NCI-H2227 (cell line): ENCODE measurements around the gene FERMT3.

Source experiments
- DNase-seq: peaks from one replicate; lab custom pipeline; 2025; ENCODE audit not compliant: unreplicated experiment; lab: John Stamatoyannopoulos, UW

FERMT3 gene

DNA sequence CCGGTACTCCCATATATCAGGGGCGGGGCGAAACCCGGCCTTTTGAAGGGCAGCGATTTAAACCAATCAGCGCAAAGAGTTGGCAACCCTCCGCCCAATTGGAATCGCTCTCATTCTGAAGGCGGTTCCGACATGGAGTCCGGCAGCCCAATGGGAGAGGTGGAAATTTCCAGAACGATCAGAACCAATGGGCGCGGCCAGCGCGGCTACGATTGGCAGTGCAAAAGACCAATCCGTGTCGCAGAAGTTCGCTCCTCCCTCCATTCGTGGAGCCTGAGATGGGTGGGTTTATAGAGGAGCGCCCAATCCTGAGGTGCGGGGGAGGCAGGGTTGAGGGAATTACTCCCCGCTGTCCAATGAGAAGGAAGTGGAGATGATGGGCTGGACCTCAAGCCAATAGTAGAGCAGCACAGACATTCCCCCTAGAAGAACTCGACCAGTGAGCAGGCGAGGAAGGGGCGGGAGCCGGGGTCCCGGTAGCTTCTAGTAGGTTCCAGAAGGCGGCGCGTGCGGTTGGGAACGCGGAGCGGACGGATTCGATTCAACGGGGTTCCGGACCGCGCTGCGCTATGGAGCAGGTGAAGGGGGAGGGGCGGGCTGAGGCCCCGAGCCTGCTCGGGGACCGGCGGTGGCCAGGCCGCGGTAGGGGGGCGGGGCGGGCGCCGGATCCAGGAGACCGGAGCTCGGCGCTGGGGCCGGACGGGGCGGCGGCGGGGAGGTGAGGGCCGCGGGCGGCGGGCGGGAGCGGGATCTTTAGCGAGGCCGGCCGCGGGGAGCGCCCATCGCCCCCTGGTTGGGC is 20.6 kb upstream of the FERMT3 start, which contains the start of gene STIP1:
Gene STIP1, plus strand, starts transcription at position 479 of the 799 bp plus-strand sequence. Its CDS starts 91 bp downstream, at position 570.
- peak; percentile 100 for DNase-seq

DNA sequence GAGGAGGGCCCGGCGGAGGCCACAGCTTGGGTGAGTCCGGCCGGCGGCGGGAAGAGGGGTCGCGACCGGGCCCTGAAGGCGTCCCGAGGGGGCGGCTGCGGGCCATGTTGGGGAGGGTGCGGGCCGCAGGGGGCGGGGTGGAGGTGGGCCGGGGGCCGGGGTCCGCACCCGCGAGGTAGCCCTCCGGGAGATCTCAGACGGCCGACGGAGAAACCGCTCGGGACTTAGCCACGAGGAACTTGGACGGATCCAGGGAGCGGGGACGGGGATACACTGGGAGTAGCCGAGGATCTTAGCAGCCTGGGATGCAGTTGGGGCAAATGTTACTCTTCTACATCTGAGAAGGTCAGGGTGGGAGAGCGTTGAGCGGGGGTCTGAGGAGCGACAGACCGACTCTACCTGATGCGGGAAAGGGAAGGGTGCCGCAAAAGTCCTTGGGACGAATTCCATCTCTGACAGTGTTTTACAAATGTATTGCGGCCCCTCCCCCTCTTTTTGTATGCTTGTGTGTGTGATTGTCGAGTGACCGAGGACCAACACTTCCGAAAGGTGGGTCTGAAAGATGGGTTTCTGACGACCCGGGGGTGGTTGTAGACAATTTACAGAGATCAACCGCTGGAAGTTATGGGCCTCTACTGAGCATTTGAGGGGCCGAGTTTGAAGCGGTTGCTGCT is 19.9 kb upstream of the FERMT3 start:
- DNase-seq = peak; percentile 56

DNA sequence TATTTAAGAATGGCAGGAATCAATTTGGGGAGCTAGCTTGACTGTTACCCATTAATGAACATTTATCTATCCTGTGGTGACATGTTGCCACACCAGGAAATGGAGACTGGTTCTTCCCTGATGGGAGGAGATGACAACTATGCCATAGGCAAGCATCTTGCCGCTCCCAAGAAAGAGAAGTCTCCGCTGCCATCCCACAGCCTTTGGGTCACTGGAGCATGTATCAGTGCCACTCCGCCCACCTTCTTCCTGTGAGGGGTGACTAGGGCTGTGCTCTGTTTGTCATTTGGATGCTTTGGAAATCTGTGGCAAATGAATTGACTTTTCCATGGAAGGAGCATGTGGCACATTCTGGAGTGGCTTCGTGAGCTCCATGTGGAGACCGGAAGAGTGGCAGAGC is 14.1 kb upstream of the FERMT3 start:
- no peak for DNase-seq

DNA sequence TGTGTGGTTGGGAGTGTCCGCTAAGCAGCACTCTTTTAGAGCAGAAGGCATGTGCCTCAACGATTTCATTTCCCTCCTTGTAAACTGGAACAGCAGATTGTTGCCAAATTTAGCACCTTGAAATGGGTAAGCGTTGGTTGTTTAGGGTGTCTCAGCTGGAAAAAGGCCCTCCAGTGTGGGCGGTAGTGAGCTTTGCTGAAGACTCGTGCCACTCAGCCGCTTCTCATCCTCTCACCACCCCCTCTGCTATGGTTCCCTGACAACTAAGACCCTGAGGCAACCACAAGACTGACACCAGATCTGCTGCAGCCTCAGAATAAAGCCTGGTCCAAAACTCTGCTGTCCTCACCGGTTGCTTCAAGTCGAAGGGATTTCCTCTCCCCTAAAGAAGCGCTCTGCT is 9.9 kb upstream of the FERMT3 start:
- no peak for DNase-seq

DNA sequence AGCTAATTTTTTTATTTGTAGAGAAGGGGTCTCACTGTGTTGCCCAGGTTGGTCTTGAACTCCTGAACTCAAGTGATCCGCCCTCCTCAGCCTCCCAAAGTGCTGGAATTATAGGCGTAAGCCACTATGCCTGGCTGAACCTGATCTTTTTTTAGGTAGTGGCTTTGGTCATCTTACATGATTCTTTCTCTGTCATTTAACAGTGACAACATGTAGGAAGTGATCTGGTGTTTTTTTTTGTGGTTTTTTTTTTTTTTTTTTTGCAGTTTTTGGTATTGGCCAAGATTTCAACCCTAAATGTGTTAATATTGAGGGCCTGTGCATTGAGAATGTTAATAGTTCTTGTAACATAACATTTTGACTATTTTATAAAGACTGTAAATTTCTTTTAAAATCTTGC is 8.0 kb upstream of the FERMT3 start:
- no peak for DNase-seq

DNA sequence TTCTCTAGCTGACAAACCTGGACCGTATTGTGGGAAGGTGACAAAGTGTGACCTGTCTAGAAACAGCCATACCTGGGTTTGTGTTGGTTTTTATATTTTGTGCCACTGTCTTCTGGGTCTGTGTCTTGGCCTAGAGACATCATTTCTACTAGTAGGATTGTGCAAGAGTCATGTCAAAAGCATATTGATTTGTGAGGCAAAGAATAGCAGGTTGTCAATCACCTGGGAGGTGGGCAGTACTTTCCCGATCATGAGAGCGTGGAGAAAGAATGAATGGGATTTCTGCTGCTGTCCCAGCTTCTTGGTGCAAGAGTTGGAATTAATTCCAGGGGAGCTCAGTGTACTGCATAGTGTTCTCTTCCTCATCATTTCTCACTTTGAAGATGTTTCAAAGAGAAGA is 5.0 kb upstream of the FERMT3 start:
- DNase-seq = no peak

DNA sequence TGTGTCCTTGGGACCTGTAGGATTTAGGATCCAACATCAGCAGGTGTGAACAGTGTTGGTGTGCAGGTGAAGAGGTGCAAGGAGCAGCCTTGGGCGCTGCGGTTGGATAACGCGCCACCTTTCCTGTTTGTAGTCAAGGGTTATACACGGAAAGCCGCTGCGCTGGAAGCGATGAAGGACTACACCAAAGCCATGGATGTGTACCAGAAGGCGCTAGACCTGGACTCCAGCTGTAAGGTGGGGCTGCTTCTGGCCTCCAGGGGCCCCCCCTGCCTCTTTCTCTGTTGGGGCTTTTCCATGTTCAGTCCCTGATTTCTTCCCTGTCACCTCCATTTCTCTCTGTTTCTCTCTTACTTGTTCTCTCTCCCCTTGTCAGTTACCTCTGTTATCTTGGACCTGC is 3.5 kb upstream of the FERMT3 start:
- DNase-seq = no peak

DNA sequence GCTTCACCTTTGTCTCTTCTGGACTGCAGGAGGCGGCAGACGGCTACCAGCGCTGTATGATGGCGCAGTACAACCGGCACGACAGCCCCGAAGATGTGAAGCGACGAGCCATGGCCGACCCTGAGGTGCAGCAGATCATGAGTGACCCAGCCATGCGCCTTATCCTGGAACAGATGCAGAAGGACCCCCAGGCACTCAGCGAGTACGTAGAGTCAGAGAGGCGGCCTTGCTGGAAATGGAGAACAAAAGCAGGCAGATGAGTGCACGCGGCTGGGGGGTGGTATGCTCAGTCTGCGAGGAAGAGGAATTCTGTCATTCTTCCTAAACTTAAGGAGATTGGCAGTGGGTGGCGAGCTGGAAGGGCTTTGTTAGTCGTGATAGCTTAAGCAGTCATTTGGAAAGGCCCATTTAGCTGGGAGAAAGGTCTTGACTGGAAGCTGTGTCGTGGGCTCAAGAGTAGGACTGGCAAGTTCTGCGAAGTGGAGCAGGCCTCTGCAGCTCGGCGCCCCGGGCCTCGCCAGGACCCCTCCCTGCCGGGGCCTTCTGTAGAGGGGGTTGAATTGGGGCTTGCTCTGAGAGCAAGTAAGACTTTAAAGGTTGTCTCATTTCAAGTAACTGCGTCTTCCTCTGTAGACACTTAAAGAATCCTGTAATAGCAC is 3.0 kb upstream of the FERMT3 start:
- no peak for DNase-seq

DNA sequence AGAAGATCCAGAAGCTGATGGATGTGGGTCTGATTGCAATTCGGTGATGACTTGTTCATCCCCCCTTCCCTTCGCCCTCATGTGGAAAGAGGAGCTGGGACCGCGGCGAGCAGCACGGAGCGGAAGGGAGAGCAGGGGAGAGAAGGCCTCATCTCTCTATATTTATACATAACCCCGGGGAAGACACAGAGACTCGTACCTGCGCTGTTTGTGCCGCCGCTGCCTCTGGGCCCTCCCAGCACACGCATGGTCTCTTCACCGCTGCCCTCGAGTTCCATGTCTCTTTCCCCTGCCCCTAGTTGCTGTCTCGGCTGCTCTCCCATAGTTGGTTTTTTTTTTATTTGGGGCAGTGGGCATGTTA is 2.5 kb upstream of the FERMT3 start:
- DNase-seq = no peak

DNA sequence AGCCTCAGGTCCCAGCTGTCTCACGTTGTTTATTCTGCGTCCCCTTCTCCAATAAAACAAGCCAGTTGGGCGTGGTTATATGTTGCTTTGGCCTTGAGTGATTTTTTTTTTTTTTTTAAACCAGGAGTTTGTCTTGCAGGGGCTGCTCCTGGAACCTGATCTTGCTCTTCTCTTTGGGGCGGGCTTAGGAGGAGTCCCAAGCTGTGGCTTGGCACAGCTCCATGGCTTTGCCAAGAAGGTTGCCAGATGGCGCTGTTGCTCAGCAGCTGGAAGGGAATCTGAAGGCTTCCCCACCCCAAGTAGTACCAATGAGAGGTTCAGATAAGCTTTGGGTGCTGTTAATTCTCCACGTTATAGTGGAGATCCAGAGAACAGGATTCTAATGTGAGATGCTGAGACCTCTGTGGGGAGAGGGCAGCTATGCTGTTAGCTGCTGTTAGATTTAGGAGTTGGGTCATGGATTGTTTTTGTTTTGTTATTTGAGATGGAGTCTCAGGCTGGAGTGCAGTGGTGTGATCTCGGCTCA is 2.0 kb upstream of the FERMT3 start:
- peak; percentile 88 for DNase-seq

DNA sequence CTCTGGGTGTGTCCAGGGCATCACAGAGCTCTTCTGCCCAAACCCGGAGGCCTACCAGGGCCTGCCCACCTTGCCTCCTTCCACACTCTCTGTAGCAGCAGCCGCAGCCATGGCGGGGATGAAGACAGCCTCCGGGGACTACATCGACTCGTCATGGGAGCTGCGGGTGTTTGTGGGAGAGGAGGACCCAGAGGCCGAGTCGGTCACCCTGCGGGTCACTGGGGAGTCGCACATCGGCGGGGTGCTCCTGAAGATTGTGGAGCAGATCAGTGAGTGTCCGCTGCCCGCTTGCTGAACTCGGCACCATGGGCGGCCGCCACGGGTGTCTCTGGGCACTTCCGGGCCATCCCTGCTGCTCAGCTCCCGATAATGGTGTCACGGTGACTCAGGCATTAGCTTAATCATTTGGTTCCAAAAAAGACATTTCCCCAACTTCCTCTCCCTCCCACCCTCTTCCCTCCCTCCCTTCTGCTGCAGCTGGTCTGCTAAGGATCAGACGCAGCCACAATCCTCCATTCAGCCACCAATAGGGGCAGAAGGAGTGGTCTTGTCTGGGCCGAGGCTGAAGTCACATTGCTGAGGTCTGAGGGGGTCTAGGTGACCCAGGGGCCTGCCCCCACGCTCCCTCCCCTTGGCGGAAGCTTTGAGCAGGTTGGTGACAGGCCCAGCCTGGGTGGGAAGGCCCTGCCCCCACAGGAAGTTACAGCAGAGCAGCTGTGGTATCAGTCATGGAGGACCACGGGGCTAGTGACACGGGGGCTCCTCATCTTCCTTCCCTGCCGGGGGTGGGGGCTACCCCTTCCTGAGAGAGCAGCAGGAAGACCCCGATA is 950 bp downstream of the FERMT3 start:
- DNase-seq = no peak

DNA sequence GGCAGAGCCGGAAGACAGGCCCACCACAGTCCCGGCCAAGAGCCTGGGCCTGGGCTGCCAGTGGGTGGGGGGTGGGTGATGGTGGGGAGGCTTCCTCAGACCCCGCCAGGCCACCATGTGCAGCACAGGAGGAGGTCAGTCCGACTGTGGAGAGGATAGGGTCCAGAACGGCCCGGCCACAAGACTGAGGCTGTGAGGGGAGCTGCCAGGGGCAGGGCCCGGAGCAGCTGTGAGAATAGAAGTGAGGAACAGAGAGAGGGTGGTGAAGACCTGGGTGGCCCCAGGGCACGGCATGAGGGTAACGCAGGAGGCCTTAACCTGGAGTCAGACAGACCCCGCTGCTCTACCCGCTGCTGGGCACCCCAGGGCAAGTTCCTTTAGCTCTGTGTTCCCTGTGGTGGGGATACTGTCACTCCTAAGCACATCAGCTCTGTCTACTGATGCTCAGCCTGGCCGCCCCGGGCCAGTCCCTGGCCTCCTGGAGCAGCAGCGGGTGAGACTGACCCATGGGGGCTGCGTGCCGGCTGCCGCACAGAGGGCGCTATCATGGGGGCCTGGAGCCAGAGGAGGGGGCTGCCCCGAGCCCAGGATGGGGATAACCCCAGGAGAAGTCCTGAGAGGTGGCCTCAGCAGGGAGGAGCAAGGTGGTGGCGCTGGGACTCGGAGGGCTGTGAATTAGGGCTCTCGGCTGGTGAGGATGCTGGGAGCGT is 1.7 kb downstream of the FERMT3 start:
- no peak for DNase-seq

DNA sequence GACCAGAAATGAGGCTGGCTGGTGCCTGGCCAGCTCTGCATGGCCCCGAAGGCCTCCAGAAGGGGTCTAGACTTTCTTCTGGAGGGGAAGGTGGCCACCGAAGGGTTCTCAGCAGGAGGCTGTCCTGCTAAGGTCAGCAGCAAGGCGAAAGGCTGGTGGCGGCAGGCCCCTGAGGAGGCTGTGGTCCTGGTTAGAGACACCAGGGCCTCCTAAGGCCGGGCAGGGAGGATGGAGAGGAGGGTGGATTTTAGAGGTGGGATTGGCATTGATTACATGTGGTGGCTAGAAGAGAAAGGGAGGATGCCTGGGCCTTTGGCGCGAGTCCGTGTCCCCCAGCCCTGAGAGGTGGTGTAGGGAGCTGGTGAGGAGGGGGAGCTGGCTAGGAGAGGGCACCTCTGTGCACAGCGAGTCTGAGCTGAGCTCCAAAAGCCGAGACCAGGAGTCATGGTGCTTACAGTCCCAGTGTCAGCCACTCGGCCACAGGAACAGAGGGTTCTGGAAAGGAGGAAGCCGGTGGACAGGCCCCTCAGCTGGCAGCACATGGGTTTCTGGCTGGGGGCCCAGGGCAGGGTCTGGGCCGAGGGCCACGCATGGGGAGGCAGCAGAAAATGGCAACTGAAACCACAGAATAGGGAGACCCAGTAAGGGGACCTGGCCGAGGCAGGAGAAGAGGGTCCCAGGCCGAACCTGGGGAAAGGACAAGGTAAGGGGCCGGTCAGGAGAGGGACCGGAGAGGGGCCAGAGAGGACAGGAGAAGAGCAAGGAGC is 2.5 kb downstream of the FERMT3 start:
- DNase-seq = no peak

DNA sequence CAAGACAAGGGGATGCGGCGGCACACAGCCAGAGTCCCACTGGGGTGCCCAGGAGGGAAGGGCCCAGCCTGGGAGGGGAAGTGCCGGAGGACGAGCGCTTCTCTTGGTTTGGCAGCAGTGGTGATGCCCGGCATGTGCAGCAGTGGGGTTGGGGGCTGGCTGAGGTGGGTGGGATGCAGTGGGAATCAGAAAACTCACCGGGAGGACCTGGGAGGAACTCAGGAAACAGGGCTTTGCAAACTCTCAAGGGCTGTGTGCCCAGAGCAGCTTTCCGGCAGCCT is 3.0 kb downstream of the FERMT3 start:
- no peak for DNase-seq

DNA sequence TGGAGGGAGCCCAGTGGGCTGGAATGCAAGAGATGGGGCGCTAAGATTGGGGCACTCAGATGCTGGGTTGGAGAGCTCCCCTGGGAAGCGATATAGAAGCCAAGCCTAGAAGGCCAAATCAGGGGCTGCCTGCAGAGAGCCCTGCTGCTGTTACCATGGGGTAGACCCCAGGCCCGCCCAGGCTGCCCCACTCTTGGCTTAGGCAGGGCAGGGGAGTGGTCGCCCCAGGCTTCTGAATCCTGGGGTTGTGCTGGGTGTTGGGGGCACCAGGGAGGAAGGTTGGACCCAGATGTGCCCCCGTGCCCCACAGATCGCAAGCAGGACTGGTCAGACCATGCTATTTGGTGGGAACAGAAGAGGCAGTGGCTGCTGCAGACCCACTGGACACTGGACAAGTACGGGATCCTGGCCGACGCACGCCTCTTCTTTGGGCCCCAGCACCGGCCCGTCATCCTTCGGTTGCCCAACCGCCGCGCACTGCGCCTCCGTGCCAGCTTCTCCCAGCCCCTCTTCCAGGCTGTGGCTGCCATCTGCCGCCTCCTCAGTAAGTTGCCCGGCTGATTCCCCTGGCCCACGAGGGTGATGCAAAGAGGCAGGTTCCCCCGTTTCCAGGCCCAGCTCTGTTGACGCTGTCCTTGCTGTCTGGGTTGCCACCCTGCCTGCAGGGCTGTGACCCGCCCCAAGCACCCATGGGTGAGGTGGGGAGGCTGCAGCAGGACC is 3.9 kb downstream of the FERMT3 start:
- DNase-seq = no peak

DNA sequence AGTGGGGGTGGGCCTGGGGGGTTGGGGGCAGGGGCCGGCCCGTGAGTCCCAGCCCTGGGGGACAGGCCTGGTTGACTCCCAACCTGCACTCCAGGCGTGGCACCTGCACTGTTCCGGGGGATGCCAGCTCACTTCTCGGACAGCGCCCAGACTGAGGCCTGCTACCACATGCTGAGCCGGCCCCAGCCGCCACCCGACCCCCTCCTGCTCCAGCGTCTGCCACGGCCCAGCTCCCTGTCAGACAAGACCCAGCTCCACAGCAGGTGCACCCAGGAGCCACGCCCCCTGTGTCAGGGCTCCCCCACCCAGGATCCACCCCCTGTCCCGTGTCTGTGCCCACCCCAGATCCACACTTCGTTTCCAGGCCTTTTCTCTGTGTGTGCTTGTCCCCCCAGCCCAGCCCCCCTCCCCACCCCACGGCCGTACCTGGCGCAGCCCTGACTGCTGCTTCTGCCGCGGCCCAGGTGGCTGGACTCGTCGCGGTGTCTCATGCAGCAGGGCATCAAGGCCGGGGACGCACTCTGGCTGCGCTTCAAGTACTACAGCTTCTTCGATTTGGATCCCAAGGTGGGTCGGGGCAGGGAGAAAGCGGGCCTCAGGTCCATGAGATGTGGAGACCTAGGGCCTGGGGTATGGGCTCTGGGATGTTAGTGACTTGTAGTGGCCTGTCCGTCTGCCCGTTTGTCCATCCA is 4.8 kb downstream of the FERMT3 start:
- no peak for DNase-seq

DNA sequence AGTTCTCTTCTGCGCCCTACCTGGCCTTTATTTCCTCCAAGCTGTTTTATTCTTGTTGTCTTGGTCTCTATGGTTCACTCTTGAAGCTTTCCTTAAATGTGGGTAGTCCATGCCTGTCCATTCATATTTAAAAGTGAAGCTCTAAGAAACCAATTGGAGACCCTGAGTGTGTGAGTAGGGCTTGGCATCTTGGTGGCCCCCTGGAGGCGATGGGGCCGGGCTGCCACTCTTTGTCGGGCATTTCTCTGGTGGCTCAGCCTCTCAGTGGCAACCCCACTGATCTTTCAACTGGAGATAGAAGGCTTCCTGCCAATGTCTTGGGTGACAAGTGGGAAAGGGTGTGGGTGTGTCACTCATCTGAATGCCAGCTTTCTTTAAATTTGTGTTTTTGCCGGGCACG is 10.4 kb downstream of the FERMT3 start:
- DNase-seq = no peak

DNA sequence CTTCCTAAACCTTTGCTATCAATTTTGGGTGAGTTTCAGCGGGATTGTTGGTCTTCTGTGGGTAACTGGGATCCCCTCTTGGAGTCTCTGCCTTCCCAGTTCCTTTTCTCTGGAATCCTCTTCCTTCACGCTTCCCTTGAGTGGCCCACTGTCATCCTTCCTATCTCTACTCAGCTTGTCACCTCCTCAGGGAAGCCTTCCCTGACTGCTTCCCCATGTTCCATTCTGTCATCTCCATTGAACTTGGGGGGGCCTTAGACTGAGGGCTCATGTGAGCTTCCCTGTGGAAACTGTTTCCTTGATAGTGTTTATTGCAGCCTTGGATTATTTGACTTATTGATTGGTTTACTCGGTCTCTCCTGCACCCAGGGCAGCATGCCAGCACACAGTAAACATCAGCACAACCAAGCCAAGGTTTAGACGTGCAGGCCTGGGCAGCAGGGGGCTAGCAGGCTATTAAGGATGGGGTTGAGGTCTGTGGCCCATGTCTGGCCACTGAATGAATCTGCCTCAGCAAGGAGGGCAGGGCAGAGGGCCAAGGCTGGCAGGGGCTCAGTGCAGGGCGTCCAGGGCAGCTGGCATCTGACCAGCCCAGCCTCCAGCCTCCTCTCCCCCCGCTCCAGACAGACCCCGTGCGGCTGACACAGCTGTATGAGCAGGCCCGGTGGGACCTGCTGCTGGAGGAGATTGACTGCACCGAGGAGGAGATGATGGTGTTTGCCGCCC is 12.3 kb downstream of the FERMT3 start:
- DNase-seq = no peak
